C4-2B (cell line): ENCODE measurements around the gene DNAAF3.

ENCODE experiments used
- ZFX ChIP-seq: fragments of 450-650 bp; IDR thresholded peaks from 2 replicates; pipeline ENCODE4 v1.6.1; 2017
- TF ChIP-seq, protein P1 (sequence below): fragments of 450-650 bp; conservative IDR thresholded peaks from 2 replicates; pipeline ENCODE4 v1.5.1; 2017; ENCODE audit warnings: mild to moderate bottlenecking

GRCh38 chr19:55196803-55197202, 30.4 kb upstream of the DNAAF3 start:
- TF ChIP-seq, protein P1, sequence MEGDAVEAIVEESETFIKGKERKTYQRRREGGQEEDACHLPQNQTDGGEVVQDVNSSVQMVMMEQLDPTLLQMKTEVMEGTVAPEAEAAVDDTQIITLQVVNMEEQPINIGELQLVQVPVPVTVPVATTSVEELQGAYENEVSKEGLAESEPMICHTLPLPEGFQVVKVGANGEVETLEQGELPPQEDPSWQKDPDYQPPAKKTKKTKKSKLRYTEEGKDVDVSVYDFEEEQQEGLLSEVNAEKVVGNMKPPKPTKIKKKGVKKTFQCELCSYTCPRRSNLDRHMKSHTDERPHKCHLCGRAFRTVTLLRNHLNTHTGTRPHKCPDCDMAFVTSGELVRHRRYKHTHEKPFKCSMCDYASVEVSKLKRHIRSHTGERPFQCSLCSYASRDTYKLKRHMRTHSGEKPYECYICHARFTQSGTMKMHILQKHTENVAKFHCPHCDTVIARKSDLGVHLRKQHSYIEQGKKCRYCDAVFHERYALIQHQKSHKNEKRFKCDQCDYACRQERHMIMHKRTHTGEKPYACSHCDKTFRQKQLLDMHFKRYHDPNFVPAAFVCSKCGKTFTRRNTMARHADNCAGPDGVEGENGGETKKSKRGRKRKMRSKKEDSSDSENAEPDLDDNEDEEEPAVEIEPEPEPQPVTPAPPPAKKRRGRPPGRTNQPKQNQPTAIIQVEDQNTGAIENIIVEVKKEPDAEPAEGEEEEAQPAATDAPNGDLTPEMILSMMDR: no peak
- TF ChIP-seq ZFX: no peak
